ENCODE measurements around the gene BRINP1.
"Not testable (repeated sequence)": the region's sequence is repeated elsewhere in the genome, so short reads cannot be mapped to it uniquely, and the experiment has no call there.

Gene BRINP1

DNA sequence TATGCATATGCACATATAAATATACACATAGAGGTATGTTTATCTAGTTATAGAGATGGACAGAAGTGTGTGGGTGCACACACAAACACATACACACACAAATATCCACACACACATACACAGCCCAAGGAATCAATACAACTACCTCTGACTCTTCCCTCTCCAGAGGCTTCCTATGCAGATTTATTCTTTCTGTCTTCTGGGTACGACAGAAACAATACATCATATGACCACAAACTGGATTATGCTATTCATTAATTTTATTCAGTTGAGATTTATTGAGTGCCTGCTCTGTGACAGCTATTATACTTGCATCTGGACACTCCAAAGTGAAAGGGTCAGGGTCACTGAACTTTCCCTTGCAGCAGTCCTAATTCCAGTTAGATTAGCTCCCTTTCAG is 155.8 kb downstream of the BRINP1 start:
- no peak for DNase-seq (ENCODE audit: low spot score)

DNA sequence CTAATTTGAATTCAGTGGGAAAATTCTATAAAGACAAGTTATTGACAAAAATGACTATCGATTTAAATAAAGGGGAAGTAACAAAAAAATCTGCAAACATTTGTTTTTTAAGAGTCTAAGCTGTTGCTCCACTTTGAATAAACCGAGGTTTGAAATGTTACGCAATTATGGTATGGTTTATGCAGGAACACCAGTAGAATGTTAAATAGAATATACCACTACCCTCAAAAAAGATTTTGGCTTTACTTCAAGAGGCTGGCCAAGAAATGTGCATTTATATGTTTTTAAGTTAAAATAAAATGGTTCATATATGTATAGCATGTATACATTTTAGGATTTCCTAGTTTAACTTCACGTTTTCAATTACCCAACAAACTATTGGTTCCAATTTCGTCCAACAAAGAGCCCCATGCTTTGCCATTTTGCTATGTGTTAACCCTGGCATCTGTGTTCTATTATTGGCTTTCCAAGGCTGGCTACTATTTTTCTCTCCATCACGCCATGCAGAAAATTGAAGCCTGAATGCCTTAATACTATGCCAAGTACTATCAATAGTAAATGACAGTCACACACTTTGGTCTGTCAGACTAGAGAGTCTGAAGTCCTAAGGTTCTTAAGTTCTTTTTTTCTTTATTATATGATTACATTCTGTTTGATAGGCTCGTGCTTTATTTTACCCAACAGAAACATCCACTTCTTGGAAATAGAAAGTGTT is 171.2 kb downstream of the BRINP1 start:
- DNase-seq (ENCODE audit: low spot score) = no peak

DNA sequence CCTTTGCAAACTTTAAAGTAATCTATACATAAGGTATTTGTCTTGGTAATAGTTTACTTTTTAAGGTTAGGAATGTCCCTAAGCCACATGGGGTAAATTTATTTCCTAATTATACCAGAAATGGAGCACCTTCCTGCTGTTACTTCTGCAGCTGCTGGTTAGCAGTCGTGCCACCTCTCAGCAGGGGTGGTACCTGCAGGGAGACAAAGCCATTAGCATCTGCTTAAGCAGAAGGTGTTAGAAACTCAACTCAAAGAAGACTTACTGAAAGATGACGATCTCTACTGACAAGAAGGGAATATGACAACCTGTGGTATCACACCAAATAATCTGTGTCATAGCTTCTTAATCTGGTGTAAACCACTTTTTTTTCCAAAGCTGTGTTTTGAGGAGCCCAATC is 173.7 kb downstream of the BRINP1 start:
- DNase-seq (ENCODE audit: low spot score) = no peak

DNA sequence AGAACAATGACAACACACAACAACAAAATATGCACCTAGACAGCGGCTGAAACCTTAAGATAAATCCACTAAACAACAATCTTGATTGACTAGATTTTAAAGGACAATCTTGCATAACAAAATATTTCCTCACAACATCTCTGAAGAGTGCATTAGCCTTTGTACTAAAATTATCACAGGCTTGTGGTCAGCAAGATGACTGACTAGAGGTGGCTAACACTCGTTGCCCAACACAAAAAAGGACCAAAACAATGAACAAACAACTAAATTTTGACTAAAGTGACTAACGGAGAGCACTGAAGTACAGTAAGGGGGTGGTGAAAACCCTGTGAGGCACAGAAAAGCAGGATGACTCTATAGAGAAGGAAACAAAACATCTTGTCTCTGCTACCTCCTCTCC is 183.9 kb downstream of the BRINP1 start:
- DNase-seq (ENCODE audit: low spot score) = no peak

DNA sequence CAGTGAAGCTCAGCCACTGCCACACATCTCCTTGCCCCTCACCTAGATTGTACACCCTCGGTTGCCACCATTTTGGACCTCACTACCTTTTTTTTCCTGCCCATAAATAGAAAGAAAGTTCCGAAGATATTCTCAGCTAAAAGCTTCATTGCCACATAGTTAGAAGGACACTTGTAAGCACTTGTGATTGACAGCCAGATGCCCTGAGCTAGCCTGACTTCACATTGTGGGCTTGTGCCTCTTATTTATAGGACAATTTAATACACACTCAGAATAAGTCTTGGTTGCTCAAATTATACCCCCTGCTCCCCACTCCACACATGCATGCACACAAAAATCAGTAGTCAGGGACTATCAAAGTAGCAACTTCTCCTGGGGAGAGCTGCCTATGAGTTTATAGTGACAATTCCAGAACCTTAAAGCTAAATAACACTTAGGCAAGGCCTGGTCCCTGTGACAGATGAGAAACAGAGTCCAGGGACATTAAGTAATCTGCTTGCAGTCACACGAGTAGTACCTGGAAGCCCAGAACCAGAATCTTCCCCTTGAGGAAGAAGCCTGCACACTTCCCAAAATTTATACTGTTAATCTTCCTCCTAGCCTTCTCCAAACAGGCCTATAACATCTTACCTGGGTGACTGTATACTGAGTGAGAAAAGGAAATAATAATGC is 184.8 kb downstream of the BRINP1 start:
- DNase-seq (ENCODE audit: low spot score) = no peak

DNA sequence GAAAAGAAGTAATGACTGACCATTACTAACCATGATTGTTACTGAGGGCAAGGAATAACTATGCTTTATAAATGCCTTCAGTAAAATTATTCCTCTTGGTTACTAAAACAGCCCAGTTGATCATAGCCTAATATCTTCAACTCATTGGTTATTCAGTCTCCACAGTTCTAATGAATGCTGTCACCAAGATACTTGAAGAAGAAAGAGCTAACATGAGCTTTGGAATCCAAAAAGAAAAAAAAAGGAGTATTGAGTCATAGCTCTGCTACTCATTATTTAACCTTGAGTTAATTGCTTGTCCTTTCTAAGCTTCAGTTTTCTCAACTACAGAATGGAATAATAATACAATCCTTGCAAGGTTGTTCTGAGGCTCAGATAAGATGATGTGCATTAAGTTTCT is 187.7 kb downstream of the BRINP1 start:
- DNase-seq (ENCODE audit: low spot score) = no peak

DNA sequence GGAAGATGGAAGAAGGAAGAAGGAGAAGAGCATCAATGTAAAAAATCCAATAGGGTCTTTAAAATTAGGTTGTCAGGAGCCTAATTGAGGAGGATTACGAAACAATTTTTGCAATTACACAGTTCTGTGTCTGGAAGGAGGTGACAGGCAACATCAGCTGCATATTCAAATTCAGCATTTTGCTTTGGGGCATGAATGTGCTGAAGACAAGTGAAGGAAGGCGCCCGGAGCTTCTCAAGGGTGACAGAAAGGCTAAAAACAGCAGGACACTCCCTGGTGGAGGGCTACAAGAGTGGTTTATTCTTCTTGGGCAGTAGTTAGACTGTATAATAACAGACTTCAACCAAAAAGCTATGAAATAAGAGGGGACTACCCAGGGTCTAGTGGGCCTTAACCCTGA is 188.3 kb downstream of the BRINP1 start:
- DNase-seq (ENCODE audit: low spot score) = no peak

DNA sequence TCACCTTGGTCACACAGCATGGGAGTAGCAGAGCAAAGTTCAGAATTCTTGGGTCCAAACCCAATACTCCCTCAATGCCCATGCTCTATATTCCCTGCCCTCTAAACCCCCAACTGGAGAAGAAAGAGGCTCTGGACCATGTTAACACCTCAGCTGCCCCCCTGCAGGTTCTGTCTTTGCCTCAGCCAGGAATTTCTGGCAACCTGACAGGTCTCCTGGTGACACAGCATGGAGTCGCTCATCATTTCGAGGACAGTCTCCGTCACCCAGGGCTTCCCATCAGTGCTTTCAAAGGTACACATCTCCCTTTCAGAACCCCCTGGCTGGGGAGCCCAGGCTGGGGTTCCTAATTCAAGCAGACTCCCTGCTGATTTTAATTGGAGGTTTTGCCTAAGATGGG is 189.5 kb downstream of the BRINP1 start:
- no peak for DNase-seq (ENCODE audit: low spot score)

DNA sequence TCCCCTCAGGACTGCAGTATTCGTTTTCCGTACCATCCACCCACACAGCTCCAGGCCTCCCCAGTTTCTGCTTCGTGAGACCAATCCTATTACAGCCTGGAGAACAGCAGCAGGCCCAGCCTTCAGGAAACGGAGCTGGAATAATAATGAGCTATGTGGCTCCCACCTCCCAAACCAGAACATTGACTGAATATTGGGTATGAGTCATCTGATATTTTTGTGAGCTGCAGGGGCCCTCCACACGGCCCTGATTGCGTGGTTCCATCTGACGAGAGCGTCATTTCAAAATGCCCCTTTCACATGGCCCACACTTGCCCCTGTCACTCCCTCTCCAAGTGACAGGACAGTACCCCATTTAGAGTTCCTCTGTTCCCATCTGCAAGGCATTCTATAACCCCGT is 192.0 kb downstream of the BRINP1 start:
- DNase-seq (ENCODE audit: low spot score) = peak; percentile 68

DNA sequence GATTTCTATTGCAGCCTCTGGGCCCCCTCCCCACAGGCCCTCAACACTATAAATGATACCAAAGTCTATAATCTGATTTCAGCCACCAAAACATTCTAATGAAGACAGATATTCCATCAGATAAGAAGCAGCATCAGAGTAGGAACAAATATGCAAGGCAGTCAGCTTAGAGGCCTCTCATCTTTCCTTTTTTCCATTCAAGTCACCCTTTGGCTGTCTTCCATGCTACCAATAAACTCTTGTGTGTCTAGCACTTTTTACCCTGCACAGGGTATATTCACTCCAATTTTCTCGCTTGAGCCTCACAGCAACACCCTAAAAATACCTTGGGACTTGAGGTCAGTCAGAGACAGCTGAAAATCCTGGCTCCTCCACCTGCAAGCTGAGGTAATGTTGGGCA is 193.7 kb downstream of the BRINP1 start:
- DNase-seq (ENCODE audit: low spot score) = no peak

DNA sequence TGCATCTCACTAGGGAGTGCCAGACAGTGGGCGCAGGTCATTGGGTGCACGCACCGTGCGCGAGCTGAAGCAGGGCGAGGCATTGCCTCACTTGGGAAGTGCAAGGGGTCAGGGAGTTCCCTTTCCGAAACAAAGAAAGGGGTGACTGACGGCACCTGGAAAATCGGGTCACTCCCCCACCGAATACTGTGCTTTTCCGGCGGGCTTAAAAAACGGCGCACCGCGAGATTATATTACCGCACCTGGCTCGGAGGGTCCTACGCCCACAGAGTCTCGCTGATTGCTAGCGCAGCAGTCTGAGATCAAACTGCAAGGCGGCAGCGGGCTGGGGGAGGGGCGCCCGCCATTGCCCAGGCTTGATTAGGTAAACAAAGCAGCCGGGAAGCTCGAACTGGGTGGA is 200.0 kb downstream of the BRINP1 start:
- not testable (repeated sequence) for DNase-seq (ENCODE audit: low spot score)

DNA sequence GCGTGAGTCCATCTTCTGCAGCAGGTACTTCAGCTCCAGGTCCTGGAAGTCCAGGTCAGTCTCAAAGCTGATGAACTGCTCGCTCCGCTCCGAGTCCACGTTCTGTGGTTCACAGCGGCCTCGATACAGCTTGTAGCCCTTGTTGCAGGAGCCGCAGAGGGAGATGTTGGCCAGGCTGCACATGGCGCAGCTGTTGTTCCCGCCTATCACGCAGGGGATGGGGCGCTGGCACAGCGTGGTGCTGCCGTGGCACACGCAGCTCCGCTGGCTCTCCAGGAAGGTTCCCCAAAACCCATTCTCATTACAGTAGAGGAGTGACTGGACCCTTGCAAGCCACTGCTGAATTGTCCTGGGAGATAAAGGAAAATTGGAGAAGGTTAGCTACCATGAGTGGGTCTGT is 201.4 kb downstream of the BRINP1 start:
- no peak for DNase-seq (ENCODE audit: low spot score)

DNA sequence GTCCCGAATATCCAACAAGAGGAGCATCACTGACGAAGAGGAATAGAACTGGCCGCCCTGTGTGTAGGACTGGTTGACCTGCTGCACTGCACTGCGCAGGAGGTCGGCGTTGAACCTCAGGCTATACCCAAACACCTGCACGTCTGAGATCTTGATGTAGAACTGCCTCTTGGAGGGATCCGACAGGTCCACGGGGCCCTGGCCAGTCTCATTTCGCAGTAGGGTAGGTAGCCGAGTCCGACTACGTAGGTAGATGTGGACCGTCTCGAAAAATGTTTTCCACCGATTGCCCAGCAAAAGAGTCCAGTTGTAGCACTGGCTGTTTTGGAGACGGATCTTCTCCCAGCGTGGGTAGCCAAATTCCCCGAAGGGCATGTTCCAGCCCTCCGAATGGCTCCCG is 202.0 kb downstream of the BRINP1 start:
- no peak for DNase-seq (ENCODE audit: low spot score)

DNA sequence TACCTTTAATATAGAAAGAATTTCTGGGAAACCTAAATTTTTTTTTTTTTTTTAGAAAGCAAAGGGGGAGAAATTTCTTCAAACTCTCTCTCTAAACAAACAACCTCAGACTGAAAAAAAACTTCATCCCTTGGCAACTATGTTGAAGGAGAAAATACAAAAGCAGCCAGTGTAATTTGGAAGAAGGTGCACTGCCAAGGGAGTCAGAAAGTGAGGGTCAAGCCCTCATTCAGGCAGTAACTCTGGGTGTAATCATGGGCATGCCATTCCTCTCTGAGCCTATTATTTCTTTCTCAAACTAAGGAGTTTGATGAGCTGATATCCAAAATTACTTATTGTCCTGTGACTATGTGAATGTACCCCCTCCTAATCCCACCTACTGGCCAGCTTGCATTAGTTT is 203.1 kb downstream of the BRINP1 start:
- DNase-seq (ENCODE audit: low spot score) = no peak

DNA sequence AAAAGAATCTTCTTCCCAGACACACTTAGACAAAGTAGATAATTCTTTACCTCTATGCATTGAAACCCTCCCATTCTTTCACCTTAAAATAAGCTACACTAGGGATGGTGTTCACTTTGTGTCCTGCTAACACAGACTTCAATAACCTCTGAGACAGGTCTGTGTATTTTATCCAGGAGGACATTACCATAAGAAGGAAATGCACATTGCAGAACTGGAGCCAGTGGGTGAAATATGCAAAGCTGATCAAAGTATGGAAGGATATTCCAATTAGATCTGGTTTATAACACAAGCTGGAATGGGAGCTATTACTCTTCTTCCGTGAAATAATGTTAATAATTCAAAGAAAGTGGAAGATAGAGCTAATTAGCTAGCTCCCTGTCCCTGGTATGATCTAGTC is 204.1 kb downstream of the BRINP1 start:
- no peak for DNase-seq (ENCODE audit: low spot score)

DNA sequence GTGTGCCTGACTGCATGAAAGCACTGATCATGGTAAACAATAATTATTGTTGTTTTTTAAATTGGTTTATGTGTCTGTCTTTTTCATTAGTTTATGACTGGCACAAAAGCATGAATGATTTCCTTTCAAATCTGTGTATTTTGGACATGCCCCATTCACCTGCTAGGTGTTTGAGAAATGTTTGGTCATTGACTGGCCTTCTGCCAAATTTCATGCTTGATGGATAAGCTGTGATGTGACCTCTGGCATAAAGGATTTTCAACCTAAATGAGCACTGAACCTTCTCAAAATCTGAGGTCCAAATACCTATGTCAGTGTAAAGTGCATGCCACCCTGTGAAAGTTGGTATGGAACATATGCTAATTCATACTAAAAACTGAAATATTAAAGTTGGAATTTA is 204.5 kb downstream of the BRINP1 start:
- no peak for DNase-seq (ENCODE audit: low spot score)

DNA sequence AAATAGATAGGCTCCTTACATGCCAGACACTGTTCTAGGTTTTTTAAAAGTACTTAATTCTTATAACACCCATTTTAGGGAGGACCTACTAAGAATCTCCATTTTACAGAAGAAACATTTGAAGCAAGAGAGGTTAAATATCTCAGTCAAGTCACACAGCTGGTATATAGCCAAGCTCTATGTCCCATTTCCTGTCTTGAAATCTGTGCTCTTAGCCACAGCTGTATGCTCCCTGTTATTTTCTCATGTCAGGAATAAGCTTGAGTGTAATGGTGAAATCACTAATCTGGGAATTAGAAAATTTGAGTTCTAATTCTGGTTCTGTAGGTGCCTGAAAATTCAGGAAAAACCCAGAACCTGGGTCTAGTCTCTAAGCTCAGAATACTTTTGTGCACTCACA is 208.7 kb downstream of the BRINP1 start:
- no peak for DNase-seq (ENCODE audit: low spot score)

DNA sequence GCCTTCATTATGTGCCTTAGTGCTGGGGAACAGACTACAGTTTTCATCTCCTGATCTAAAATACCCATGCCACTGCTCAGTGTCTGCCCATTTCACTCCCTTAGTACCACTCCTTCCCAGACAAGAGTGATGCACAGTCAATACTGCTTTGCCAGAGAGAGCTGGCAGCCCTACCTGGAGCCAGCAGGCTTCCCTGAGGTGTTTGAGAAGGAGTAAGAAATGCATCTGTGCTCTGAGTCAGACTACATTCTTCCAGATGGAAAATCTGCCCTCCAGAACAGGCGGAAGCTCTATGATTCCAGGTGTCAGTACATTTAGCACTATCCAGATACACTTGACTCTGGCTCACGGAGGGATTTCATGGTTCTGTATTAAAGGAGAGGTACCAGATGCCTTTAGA is 209.8 kb downstream of the BRINP1 start:
- DNase-seq (ENCODE audit: low spot score) = no peak

DNA sequence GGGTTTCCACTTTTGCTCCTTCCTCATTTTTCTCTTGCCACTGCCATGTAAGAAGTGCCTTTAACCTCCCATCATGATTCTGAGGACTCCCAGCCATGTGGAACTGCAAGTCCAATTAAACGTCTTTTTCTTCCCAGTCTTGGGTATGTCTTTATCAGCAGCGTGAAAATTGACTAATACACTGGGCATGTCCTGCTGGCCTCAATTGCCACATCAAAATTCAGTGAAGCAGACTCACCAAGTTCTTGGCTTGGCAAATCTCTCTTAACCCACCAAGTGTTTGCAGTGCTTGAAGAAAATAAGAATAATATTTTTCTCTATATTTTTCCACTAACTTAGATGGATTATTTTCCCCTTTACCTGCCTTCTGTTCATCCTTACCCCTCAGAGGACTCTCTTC is 212.0 kb downstream of the BRINP1 start:
- DNase-seq (ENCODE audit: low spot score) = no peak

DNA sequence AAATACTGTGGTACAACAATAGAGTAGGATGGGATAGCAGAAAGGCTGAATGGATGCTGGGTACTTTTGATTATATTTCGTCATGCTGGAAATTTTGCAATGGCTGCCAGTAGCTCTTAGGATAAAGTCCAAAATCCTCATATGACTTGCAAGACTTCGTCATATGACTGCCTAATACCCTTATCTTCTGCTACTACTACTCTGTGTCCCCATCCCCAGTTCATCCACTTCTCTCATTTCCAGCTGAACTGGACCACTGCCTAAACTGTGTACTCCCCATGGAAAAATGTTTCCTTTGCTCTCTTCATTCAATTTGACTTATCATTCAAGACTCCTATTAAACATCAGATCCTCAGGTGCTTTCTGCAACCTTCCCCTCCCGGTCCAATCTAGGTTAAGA is 212.9 kb downstream of the BRINP1 start:
- no peak for DNase-seq (ENCODE audit: low spot score)

DNA sequence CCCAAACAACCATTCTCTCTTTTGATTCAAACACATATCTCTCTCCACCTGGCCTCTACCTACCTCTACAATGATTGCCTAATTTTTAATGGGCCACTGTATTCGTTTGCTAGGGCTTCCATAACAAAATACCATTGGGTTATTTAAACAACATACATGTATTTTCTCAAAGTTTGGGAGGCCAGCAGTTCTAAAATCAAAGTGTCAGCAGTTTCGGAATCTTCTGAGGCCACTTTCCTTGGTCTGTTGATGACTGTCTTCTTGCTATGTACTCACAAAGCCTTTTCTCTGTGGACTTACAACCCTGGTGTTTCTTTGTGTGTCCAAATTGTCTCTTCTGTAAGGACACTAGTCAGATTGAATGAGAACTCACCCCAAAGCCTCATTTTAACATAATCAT is 214.7 kb downstream of the BRINP1 start:
- DNase-seq (ENCODE audit: low spot score) = no peak

DNA sequence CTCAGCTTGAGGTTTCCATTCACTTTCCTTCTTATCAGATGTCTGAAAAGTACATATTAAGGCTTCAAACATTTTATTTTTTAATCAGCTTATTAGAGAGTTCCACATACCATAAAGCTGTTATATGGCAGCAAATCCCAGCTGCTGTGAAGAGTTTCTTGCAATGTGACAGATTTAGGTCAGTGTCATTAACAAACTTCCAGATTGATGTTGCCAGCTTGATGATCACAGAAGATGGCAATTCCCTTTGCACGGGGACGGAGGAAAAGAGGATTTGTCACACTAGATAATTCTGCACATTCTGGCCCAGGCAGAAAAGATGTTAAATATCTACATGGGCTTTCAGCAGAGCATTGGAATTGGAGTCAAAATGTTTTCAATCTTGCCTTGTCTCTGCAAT is 215.8 kb downstream of the BRINP1 start:
- DNase-seq (ENCODE audit: low spot score) = no peak

DNA sequence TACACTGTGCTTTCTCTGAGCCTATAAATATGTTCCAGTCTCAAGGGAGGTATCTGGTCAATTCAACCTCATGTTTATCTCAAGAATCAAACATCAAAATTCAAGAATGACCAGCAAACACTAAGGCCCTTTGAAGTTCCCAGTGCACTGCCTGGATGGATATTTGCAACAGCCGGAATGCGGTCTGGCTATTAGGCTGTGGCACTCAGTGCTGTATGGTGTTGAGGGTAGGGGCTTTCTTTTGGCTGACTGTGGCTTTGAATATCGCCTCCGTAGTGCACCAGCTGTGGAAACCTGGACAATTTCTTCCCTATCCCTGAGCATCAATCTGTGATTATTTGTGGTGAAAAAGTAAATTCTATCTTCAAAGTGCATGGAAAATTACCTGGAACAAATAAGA is 220.4 kb downstream of the BRINP1 start:
- DNase-seq (ENCODE audit: low spot score) = no peak

DNA sequence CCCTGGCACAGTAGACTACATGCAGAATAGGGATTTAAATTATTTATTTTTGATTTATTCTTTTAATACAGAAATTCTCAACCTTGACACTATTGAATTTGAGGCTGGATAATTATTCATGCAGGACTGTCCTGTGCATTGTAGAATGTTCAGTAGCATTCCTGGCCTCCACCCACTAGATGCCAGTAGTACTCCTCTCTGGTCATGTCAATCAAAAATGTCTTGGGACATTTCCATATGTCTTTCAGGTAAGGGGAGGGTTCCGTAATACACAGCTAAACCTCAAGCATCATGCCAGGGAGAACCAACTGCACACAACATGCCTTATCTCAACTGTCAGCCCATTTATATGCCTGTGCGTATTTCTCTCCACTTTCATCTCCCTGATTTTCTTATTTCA is 231.8 kb downstream of the BRINP1 start:
- no peak for DNase-seq (ENCODE audit: low spot score)
